A172 (cell line): ENCODE data around the gene NCKAP5L. TPM values are rescaled to one million over a fixed set of nuclear protein-coding genes. Genes with fewer than 3 reads are reported as not detected.
A peak's percentile ranks its signal among the peaks of the same experiment; 100 is the strongest.
"Not testable (repeated sequence)": the region's sequence is repeated elsewhere in the genome, so short reads cannot be mapped to it uniquely, and the experiment has no call there.

ENCODE experiments used
- DNase-seq: peaks from one replicate; pipeline ENCODE4 v3.0.0-alpha.2; 2015; ENCODE audit warnings: low spot score
- total RNA-seq: library from RNA; depleted of rRNA; stranded (reverse); fragments of >200 nt; shearing (Covaris generic); gene quantifications from 2 replicates; pipeline ENCODE4 v1.2.3, GENCODE V29; 2014

The NCKAP5L gene
- total RNA-seq, 1 experiment from 2014 or later = 12.1 TPM

DNA sequence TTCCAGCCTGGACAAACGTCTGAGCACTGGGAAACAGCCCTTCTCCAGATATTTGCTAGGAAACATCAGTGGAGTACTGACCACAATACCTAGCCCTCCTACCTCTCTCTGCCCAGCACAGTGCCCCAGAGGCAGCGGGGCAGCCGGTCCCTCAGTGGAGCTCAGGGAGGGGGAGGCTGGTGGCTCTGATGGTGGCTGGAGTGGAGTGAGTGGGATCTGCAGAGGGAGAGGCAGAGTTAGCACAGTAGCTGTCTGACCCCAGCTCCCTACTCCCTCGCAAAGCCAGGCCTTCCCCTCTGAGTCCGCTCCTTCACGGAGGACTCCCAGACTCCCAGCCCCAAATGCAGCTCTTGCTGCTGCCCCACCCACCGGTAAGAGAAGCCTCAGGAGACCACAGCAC is 30.0 kb downstream of the NCKAP5L start:
- no peak for DNase-seq

DNA sequence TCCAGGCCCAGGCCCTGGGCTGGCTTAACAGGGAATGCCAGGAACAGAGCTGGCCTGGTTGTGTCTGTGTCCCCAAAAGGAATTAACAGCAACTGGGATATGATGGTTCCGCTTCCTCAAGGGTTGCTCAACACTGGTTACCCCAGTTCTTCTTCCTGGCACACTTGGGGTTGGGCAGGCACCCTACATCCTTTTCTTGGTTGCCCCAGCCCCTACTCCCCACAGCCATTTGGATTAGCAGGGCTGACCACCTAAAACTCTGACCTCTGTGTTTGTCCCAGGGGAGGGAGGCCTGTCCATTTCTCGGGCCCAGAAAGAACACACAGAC is 30.8 kb downstream of the NCKAP5L start:
- no peak for DNase-seq

- DNase-seq = no peak
These were observed 31.4 kb downstream of the NCKAP5L start for GRCh38 chr12:49796606-49797448.

DNA sequence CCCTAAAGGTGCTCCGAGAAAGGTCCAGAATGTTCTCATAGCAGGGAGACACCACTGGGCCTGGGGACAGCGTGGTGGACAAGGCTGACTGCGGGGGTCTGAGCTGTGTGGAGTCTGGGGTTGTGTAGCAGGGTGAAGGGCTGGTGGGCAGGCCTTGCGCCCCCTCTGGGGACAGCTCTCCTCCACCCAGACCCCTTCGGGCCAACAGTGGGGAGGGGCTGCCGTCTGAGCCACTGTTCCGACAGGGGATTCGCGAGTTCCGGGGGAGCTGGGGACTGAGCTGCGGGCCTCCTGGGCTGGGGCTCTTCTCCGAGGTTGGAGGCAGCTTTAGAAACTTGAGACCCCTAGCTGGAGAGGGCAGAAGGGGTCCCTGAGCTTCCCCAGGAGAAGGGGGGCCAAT is 32.1 kb downstream of the NCKAP5L start:
- DNase-seq = no peak

- DNase-seq = no peak
These were observed 32.5 kb downstream of the NCKAP5L start for GRCh38 chr12:49795654-49796105.

GRCh38 chr12:49794811-49795653 is 33.2 kb downstream of the NCKAP5L start:
- no peak for DNase-seq

GRCh38 chr12:49794021-49794420 is 34.2 kb downstream of the NCKAP5L start:
- no peak for DNase-seq

DNA sequence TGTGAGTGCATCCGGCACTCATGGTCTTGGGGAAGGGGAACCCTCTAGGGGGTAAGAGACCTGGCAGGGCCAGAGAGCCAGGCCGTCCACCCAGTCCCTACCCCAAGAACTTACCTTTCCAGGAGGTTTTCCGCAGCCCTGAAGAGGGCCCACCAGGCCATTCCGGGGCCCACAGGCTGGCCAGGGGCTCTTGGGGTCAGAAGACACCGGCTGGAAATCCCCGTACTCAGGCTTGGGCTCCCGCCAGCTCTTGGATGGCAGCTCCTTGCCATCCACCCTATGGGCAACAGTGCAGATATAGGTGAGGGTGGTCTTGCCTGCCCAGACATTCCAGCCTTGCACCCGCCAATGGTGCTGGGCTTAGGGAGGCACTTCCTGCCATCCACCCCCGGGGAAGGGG is 34.6 kb downstream of the NCKAP5L start:
- no peak for DNase-seq

- no peak for DNase-seq
These were observed 35.1 kb downstream of the NCKAP5L start for GRCh38 chr12:49792976-49793580.

DNA sequence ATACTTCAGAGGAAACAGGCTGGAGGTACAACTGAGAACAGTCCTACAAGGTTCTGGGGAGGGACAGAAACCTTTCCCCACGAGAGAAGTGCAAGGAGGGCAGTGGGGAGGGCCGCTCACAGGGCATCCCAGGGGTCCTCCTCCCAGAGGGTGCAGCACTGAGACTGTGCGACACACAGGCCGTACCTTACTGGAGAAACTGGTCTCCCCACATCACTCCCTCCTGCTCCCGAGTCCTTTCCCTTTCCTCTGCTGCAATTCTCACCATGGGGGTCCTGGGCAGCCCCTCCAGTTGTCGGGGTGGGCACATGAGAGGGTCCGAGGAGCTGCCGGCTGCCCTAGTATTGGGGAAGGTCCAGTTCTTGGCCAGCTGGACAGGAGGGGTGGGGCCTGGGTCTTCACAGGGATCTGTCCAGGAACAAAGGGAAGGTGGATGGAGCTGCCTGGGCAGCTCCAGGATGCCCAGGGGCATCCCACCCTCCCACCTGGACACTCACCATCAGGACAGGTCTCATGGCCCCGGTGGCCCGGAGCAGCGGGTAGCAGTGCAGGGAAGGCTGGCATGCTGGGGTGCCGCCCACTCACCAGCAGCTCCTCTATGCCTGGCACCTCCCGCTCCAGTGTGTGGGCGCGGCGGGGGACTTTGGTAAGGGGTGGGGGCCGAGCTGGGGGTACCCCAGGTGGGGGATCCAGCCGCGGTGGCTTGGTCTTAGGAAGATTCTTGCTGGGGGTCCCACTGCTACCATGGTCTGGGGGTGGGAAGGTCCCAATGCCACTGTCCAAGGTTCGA is 35.8 kb downstream of the NCKAP5L start:
- no peak for DNase-seq

DNA sequence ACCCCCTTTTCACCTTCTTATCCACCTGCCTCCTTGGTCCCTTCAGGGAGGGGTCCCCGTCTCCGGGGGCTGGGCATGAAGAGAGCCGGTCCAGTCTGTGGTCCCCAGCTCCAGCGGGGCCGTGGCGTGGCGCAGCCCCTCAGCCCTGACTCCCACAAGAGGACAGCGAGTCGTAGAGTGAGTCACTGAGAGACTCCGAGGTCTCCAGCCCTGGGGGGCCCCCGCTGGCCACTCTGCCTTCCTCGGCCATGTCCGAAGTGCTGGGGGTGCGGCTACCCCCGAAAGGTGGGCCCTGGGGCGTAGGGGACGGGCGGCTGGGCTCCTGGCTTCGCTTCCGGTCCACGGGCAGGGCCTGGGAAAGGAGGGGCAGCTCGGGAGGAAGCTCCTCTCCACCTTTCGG is 36.5 kb downstream of the NCKAP5L start:
- DNase-seq = no peak

- no peak for DNase-seq
These were observed 37.3 kb downstream of the NCKAP5L start for GRCh38 chr12:49790741-49791555.

GRCh38 chr12:49789992-49790391 is 38.2 kb downstream of the NCKAP5L start:
- no peak for DNase-seq

DNA sequence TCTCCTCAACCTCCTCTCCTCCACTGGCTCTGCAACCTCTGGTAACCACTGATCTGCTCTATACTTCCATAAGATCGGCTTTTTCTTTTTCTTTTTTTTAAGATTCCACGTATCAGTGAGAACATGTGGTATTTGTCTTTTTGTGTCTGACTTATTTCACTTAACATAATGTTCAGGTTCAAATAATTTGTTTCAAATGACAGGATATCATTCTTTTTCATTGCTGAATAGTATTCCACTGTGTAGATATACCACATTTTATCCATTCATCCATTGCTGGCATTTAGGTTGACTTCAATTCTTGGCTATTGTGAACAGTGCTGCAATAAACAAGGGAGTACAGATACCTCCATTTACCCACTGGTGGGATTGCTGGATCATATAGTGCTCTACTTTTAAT is 40.5 kb downstream of the NCKAP5L start:
- no peak for DNase-seq

GRCh38 chr12:49784756-49785409 is 43.3 kb downstream of the NCKAP5L start:
- DNase-seq = peak; percentile 37

- peak; percentile 9 for DNase-seq
These were observed 44.1 kb downstream of the NCKAP5L start for GRCh38 chr12:49783917-49784676.

DNA sequence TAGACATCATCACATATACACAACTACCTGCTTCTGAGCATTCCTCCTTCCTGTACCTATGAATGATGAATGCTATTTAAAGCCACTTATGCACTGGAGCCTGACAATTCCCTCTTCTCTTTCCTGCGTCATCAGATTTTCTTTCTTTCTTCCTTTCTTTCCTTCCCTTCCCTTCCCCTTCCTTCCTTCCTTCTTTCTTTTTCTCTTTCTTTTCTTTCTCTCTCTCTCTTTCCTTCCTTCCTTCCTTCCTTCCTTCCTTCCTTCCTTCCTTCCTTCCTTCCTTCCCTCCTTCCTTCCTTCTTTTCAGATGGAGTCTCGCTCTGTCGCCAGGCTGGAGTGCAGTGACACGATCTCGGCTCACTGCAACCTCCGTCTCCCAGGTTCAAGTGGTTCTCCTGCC is 47.3 kb downstream of the NCKAP5L start:
- DNase-seq = not testable (repeated sequence)

GRCh38 chr12:49779581-49779980 is 48.6 kb downstream of the NCKAP5L start:
- DNase-seq = no peak
